Measurements from ENCODE around the gene SCRN2. TPM values are rescaled to one million over a fixed set of nuclear protein-coding genes. Genes with fewer than 3 reads are reported as not detected.

The SCRN2 gene
- total and polyA plus RNA-seq, 2 of the 13 experiments (the other 11 are each of a cell fraction or from before 2014, with no cell fraction given), result 21.7 to 29.5 TPM

GRCh38 chr17:47789611-47790561, 51.2 kb downstream of the SCRN2 start (continued):
- TF ChIP-seq ZNF652 (CRISPR knock-in tag; IDR thresholded peaks at IDR 0.05; ENCODE audit: borderline replicate concordance, low read depth), result no peak
- no peak for TF ChIP-seq ZNF629 (CRISPR knock-in tag; conservative IDR thresholded peaks at IDR 0.05)
- TF ChIP-seq SRF (IDR thresholded peaks at IDR 0.05; ENCODE audit: low read depth, low read length), result no peak
- TF ChIP-seq HNF4G (IDR thresholded peaks at IDR 0.05; ENCODE audit: borderline replicate concordance, low read depth, low read length), result no peak
- no peak for TF ChIP-seq HNF4G (CRISPR knock-in tag; IDR thresholded peaks at IDR 0.05; ENCODE audit: borderline replicate concordance, low read depth)
- TF ChIP-seq, protein P1, sequence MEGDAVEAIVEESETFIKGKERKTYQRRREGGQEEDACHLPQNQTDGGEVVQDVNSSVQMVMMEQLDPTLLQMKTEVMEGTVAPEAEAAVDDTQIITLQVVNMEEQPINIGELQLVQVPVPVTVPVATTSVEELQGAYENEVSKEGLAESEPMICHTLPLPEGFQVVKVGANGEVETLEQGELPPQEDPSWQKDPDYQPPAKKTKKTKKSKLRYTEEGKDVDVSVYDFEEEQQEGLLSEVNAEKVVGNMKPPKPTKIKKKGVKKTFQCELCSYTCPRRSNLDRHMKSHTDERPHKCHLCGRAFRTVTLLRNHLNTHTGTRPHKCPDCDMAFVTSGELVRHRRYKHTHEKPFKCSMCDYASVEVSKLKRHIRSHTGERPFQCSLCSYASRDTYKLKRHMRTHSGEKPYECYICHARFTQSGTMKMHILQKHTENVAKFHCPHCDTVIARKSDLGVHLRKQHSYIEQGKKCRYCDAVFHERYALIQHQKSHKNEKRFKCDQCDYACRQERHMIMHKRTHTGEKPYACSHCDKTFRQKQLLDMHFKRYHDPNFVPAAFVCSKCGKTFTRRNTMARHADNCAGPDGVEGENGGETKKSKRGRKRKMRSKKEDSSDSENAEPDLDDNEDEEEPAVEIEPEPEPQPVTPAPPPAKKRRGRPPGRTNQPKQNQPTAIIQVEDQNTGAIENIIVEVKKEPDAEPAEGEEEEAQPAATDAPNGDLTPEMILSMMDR (CRISPR knock-in tag; IDR thresholded peaks at IDR 0.05), result peak; percentile 77
- TF ChIP-seq CSRNP2 (CRISPR knock-in tag; conservative IDR thresholded peaks at IDR 0.05; ENCODE audit: low read depth), result no peak
- no peak for TF ChIP-seq YY1 (IDR thresholded peaks at IDR 0.05; ENCODE audit: insufficient read depth, insufficient replicate concordance, low read depth, low read length)
- 0 out of 2 replicates have a peak, but pooled peaks have one; percentile 34 for TF ChIP-seq RNF2 (conservative IDR thresholded peaks at IDR 0.05; ENCODE audit: low read depth)
- TF ChIP-seq FOXM1 (CRISPR knock-in tag; IDR thresholded peaks at IDR 0.05), result 0 out of 2 replicates have a peak, but pooled peaks have one; percentile 37
- no peak for TF ChIP-seq ZFP41 (CRISPR knock-in tag; IDR thresholded peaks at IDR 0.05; ENCODE audit: borderline replicate concordance)
- TF ChIP-seq TEF (CRISPR knock-in tag; IDR thresholded peaks at IDR 0.05), result no peak
- TF ChIP-seq ZSCAN20 (CRISPR knock-in tag; IDR thresholded peaks at IDR 0.05; ENCODE audit: borderline replicate concordance), result no peak
- TF ChIP-seq ZNF781 (CRISPR knock-in tag; IDR thresholded peaks at IDR 0.05; ENCODE audit: borderline replicate concordance, not compliant biosample characterization), result no peak
- no peak for TF ChIP-seq ZNF678 (CRISPR knock-in tag; IDR thresholded peaks at IDR 0.05)
- TF ChIP-seq ARHGAP35 (CRISPR knock-in tag; IDR thresholded peaks at IDR 0.05; ENCODE audit: borderline replicate concordance), result no peak
- TF ChIP-seq, protein P2, sequence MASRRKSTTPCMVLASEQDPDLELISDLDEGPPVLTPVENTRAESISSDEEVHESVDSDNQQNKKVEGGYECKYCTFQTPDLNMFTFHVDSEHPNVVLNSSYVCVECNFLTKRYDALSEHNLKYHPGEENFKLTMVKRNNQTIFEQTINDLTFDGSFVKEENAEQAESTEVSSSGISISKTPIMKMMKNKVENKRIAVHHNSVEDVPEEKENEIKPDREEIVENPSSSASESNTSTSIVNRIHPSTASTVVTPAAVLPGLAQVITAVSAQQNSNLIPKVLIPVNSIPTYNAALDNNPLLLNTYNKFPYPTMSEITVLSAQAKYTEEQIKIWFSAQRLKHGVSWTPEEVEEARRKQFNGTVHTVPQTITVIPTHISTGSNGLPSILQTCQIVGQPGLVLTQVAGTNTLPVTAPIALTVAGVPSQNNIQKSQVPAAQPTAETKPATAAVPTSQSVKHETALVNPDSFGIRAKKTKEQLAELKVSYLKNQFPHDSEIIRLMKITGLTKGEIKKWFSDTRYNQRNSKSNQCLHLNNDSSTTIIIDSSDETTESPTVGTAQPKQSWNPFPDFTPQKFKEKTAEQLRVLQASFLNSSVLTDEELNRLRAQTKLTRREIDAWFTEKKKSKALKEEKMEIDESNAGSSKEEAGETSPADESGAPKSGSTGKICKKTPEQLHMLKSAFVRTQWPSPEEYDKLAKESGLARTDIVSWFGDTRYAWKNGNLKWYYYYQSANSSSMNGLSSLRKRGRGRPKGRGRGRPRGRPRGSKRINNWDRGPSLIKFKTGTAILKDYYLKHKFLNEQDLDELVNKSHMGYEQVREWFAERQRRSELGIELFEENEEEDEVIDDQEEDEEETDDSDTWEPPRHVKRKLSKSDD (CRISPR knock-in tag; IDR thresholded peaks at IDR 0.05; ENCODE audit: low read depth), result no peak
- no peak for TF ChIP-seq ZNF354B (CRISPR knock-in tag; IDR thresholded peaks at IDR 0.05)
- no peak for TF ChIP-seq BRF2 (CRISPR knock-in tag; IDR thresholded peaks at IDR 0.05)
- TF ChIP-seq SAFB2 (CRISPR knock-in tag; IDR thresholded peaks at IDR 0.05; ENCODE audit: borderline replicate concordance, low read depth), result no peak

Data from HepG2 (cell line).